ENCODE measurements around the gene C10orf143.

- no peak for TF ChIP-seq POLR2A (IDR thresholded peaks at IDR 0.05)
- TF ChIP-seq, protein P1, sequence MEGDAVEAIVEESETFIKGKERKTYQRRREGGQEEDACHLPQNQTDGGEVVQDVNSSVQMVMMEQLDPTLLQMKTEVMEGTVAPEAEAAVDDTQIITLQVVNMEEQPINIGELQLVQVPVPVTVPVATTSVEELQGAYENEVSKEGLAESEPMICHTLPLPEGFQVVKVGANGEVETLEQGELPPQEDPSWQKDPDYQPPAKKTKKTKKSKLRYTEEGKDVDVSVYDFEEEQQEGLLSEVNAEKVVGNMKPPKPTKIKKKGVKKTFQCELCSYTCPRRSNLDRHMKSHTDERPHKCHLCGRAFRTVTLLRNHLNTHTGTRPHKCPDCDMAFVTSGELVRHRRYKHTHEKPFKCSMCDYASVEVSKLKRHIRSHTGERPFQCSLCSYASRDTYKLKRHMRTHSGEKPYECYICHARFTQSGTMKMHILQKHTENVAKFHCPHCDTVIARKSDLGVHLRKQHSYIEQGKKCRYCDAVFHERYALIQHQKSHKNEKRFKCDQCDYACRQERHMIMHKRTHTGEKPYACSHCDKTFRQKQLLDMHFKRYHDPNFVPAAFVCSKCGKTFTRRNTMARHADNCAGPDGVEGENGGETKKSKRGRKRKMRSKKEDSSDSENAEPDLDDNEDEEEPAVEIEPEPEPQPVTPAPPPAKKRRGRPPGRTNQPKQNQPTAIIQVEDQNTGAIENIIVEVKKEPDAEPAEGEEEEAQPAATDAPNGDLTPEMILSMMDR (IDR thresholded peaks at IDR 0.05), result no peak
- TF ChIP-seq EP300 (IDR thresholded peaks at IDR 0.05), result no peak
- no peak for TF ChIP-seq POLR2AphosphoS5 (IDR thresholded peaks at IDR 0.05)
These were observed 47.7 kb downstream of the C10orf143 start for GRCh38 chr10:130062976-130063375.

All from stomach (tissue), 4 donors.